Measurements from ENCODE around the gene RANBP17.
A peak's percentile ranks its signal among the peaks of the same experiment; 100 is the strongest.

RANBP17 gene

DNA sequence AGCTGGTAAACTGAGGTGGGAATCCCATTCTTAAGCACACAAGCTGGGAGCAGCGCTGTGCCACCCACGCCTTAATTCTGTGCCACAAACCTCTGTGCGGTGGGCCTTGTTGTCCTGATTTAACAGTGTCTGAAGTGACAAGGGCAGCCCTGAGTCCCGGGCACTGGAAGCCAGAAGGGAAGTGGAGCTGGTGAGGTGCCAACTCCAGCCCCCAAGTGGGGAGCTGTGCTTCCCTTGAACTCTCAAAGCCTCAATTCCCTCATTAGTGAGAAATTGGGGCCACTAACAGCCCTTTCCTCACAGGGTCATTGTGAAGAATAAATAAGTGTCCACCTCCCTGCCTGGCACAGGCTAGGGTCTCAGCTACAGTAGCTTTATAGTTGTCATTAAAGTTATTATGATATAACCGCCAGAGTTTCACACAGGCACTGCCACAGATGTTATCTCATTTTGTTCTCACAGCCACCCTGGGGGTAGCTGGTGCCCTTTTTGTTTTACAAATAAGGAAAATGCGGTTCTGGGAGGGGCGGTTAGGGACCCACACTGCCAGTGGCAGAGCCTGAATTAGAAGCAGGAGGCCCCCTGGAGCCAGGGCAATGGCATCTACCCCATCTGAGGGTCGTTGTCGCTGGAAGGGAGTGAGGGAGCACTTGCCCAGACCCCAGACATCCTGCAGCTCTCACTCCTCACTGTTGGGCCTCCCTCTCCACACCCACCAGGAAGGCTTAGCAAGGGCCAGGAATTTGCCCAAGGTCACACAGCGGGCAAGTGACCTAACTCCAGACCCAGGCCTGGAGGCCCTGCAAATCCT is 445.2 kb downstream of the RANBP17 start:
- no peak for DNase-seq

DNA sequence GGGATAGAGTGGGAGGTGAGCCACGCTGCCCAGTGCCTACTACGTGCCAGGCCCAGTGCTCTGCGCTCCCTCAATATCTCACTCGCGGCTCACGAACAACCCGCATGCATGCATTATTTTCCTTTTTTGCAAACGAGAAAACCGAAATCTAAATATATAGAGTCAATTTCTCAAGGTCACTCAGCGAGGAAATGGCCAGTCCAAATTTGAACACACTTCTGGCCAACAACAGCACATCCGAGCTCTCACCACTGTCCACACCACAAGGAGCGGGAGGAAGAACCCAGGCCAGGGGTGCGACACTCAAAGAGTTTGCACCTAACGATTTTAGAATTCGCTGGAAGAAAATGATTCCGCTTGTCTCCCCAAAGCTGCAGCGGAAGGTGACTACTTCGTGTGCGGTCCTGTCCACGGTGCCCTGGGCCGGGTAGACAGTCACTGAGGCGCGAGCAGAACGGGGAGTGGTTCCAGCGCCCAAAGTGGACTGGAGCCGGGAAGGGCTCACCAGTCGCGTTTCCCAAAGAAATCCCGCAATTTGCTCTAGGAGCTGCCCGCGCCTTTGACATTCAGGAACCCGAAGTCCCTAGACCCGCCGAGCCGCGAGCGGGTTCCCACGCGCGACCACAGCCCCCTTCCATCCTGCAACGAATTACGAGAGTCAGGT is 446.1 kb downstream of the RANBP17 start:
- DNase-seq = no peak

DNA sequence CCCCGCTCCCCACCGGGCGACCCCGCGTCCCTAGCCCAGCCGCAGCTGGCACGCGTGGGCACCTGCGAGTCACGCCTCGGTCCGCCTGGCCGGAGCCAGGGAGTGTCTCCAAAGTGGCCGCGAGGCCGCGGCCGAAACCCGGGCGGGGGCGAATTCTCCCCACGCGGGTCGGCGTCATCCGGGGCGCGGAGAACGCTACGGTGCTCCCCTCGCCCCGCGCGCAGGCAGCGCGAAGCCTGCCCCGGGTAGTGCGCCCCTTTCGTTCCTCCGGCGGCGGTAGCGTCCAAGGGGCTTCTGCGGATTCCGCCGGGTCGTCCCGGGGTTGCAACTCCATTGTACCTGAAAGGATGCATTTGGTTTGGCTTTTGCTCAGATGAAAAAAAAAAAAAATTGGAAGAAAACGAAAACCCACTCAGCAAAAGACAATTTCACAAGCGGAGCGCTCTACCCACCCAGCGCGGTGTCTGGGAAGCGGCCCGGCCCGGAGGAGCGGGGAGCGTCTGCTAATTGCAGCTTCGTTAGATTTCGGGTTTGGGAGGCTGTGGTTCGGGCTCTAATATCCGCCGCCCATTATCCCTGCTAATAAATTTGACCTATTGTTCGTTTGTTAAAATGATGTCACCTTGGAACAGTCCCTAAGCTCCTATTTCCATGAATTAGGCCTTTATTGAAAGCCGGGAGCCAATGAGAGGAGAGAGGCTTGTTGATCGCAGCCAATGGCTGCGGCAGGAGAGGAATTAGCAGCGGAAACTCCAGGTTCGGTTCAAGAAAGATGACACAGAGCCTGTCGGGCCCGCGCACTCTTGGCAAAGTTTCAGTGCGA is 446.8 kb downstream of the RANBP17 start, which contains the start of gene TLX3:
Gene TLX3, plus strand, starts transcription at position 796 of the 823 bp plus-strand sequence. CDS start 118 bp downstream, outside the sequence.
- DNase-seq = peak; percentile 92

DNA sequence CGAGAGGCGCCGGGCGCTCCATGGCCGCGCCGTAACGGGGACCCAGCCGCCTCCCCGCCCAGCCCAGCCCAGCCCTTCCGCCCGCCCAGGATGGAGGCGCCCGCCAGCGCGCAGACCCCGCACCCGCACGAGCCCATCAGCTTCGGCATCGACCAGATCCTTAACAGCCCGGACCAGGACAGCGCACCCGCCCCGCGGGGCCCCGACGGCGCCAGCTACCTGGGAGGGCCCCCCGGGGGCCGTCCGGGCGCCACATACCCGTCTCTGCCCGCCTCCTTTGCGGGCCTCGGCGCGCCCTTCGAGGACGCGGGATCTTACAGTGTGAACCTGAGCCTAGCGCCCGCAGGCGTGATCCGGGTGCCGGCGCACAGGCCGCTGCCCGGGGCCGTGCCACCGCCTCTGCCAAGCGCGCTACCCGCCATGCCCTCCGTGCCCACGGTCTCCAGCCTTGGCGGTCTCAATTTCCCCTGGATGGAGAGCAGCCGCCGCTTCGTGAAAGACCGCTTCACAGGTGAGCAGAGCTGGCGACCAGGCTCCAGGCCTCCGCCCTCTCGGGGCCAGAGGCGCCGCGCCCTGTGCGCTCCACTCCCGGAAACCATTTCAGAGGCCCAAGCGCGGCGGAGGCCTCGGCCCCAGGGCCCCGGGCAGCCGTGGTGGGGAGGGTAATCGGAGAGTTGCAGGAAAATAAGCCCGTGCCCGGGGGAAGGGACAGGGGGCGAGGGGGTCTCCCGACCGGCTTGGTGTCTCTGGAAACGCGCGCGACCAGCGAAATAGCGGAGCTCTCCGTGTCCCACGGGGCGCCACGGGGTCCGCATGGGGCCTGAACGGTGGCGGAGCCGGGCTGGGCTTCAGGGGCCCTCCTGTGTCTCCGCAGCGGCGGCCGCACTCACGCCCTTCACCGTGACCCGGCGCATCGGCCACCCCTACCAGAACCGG is 447.7 kb downstream of the RANBP17 start:
- DNase-seq = no peak

DNA sequence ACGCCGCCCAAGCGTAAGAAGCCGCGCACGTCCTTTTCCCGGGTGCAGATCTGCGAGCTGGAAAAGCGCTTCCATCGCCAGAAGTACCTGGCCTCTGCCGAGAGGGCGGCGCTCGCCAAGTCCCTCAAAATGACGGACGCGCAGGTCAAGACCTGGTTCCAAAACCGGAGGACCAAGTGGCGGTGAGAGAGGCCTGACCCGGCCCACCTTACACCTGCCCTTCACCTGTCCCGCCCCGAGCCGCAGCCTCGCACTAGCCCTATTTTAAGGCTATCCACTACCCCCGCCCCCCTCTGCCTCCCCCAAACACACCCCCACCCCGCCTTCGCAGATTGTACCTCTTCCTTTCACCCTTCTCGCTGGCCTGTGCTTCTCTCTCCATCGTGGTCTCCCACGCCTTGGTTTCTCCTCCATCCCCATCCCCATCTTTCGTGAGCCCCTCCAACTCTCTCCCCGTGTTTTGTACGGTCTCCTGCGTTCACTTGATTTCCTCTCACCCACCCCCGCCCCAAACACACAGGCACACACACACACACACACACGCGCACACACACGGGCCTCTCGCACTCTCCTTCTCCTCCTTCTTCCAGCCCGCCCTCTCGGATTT is 448.5 kb downstream of the RANBP17 start:
- peak; percentile 42 for DNase-seq

DNA sequence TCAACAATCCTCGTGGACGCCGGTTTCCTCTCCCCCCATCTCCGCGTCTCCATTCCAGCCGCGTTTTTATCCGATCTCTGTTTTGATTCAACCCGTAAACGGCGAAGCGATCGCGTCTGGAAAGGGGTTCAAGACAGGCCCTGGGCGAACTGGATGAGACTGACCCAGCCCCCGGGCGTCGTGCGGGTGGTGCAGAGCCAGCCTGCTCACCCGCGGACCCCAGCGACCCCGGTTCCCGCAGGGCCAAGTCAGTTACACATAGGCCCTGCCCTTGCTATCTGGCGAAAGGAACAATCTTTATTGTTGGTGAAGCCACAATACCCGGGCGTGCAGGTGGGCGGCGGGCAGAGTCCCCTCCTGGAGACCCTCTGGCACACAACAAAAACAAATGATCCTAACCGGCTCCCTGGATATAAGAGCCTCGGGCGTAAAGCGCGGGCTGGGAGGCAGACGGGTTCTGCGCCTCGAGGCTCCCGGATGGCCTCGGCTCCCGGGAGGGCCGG is 449.1 kb downstream of the RANBP17 start:
- DNase-seq = peak; percentile 41

DNA sequence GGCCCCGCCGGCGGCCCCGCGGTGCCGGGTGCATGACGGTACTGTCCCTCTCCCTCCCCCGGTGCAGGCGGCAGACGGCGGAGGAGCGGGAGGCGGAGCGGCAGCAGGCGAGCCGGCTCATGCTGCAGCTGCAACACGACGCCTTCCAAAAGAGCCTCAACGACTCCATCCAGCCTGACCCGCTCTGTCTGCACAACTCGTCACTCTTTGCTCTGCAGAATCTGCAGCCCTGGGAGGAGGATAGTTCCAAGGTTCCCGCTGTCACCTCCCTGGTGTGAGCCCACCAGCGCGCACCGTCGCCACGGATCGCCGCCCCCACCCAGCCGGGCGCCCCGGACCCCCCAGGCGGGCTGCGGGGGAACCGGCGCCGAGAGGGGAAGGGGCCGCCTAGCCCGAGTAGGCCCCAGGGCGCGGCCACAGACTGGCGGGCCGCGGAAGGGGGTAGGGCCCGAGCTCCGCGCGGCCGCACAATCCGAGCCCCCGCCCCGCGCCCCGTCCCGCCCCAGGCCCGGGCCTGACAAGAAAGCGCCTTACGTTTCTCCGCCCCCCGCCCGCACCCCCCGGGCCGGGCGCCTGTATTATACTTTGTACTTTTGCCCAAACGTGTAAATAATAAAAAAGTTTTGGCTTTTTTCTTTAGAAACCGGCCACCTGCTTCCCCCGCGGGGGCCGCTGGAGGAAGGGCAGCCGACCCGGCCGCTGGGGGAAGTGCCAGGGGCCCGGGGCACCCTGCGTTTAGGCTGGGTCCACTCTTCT is 449.7 kb downstream of the RANBP17 start:
- peak; percentile 25 for DNase-seq

DNA sequence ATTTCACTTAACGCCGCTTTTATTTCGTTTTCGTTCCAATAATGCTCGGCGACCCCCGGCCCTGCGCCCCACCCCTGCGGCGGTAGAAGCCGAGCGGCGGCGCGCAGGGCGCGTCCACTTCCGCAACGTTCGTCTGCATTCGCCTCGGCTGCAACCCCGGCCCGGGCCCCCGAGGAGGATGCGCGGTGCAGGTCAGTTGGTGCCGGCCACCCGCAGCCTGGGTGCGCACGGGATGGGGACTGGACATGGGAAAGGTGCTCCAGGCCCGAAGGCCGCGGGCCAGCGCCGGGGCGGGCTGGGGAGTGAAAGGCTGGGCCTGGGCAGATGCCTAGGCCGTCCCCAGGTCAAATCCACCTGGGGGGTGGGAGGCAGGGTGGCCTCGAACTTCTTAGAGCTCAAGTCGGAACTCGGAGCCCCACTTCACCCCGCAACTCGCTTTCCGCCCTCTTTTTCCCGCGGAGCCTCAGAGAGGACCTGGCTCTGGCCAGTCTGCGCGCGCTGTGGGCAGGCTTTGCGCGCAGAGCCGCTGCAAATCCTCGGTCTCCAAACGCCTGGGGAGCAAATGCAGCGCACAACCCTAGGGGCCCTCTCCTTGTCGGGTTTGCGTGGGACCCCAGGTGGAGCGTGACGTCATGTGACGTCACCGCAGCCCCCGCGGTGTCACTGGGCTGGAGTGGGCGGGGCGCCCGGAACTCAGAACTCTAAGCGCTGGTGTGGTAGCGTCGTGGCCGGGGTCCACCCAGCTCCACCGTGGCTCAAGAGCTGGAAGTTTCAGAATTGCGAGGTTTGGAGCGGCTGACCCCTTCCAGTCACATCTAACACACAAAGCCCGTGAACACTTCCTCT is 450.5 kb downstream of the RANBP17 start:
- no peak for DNase-seq

DNA sequence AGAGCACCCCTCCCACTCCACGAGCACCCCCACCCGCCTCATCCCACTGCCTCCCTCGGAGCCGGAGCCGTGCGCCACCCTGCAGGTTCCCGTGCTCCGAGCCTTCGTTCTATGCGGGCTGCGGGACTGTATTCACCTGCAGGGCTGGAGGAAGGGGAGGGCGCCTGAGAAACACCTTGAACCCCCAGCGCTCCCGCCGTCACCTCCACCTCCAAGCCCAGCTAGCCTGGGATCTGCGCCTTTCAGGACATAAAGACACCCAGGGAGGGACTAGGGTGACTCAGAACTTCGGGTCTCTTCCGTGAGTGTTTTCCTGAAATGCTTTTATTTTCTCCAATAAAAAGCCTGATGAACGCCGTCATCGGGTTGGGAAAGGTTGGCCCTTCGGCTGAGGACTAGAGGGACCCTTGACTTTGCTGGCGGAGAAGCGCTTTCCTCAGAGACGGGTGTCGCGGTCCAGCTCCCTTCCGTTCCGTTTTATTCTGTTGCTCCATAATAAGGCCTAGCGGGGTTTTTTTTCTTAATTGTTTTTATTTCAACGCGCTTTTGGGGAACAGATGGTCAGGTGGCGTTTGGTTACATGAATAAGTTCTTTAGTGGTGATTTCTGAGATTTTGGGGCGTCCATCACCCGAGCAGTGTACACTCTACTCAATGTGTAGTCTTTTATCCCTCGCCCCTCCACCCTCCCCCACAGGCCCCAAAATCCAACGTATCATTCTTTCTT is 451.8 kb downstream of the RANBP17 start:
- no peak for DNase-seq

DNA sequence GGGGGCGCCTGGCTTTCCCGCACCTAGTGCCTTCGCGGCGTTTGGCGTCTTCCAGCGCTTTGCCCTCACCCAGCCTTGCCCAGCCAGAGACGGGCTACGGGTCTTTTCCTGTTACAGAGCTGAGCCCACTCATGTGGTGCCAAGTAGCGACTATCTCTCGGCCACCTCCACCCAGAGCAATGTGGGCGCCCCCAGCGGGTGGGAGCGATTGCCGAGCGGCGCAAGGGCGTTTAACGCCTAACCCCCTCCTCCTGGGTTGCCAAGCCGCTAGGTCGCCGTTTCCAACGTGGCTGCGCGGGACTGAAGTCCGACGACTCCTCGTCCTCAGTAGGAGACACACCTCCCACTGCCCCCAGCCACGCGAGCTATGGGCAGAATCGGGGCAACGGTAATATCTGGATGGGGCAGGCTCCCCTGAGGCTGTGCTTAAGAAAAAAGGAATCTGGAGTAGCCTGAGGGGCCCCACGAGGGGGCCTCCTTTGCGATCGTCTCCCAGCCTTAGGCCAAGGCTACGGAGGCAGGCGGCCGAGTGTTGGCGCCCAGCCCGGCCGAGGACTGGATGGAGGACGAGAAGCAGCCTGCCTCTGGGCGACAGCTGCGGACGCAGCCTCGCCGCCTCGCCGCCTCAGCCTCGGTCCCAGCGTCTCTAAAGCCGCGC is 453.0 kb downstream of the RANBP17 start:
- DNase-seq = no peak

DNA sequence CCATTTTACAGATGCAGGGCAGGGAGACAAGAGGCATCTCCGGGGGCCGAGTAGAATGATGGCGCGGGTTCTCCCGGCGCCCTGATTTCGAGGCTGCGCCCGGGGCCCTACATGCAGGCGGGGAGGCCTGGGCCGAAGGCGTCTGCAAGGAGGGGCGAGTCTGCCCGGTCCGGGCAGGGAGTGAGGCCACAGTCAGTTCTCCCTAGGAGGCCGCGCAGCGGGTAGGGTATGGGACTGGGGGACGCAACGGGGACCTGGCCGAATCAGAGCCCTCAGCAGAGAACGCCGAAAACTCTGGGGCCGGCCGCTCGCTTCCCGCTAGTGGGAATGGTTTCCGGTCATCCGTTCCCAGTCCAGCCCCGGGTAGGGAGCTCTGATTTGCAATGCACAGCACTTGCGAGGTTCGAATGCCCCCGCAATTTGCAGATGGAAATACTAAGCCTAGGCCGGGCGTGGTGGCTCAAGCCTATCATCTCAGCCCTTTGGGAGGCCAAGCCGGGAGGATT is 453.6 kb downstream of the RANBP17 start:
- DNase-seq = no peak

DNA sequence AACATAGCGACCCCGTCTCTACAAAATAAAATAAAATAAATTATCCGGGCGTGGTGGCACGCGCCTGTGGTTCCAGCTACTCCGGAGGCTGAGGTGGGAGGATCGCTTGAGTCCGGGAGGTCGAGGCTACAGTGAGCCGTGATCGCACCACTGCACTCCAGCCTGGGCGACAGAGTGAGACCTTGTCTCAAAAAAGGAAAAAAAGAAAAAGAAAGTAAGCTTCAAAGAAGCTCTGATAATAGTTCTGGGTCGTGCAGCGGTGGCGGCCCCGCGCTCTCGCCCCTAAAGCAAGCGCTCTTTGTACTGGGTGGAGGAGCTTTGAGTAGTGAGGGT is 454.1 kb downstream of the RANBP17 start:
- DNase-seq = no peak

DNA sequence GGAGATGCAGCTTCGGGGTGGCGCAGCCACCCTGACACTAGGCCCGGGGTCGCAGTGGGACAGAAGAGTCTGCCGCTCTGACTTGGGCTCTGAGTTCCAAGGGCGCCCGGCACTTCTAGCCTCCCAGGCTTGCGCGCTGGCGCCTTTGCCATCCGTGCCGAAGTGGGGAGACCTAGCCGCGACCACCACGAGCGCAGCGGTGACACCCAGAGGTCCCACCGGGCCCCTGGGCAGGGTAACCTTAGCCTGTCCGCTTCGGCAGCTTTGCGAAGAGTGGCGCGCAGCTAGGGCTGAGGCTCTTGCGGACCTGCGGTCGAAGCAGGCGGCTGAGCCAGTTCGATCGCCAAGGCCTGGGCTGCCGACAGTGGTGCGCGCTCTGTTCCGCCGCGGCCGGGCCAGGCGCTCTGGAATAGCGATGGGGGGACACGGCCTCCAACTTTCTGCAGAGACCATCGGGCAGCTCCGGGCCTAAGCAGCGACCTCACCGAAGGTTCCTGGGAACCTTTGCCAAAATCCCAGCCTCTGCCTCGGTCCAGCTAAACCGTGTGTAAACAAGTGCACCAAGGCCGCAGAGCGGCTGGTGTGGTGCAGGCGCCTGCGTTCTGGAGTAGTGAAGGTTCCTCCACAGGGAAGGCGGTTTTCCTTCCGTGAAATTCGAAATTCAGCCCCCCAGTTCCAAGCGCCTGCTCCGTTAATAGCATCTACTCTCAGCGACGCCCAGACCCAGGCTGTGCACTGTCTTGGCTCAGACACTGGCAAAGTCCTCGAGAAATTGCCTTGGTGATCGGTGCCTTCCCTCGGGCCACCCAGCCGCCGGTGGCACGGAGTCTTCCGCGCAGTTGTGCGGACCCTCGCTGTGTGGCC is 454.7 kb downstream of the RANBP17 start:
- no peak for DNase-seq

DNA sequence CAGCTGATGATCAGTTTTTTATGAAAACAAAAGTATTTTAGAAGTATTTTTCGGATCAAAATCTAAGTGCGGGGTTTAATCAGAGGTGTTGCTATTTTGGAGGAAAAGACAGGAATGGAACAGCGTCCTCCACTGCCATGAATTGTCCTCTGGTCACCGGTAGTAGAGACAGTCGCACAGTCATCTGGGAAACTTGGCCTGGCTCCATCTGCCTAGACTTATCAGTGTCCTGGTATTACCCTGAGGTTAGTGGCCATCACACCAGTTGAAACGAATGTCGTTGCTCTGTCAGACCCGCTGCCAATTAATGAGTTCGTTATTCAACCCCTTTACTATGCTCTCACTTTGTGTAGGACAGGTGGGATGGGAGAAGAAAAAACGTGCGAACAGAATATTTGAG is 455.4 kb downstream of the RANBP17 start:
- no peak for DNase-seq

DNA sequence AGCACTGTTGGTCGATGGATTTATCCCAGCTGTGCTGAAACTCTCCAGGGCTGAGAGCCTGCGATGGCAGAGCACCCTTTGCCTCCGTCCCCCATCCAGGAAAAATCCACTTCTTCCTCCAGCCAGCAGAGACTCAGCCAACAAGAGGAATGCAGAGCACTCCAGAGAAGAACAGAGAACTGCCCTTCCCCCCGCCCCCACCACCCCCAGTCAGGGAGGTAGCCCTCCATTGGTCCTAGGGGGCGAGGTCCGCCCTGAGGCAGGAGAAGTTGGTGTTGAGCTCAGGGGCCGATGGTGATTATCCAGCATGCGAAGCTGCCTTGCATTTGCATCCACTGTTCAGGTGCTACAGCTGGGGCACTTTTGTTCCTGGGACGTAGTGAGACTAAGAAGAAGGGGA is 456.2 kb downstream of the RANBP17 start:
- no peak for DNase-seq

DNA sequence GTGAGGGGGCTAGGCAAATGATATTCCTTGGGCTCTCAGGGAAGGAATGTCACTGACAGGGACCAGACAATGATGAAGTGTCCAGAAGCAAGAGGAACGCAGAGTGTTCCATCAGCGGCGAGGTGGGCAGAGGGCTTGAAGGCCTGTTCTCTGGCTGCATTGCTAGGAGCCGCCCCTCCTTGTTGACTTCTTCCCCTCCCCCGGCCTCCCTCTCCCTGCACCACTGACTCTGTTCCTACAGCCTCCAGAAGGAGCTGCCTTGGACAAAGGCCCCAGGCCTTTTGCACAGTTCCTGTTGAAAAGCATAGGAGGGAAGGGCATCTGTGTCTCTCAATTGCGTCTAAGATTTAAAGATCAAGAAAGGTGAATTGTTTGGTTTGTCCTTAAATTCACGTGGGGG is 459.6 kb downstream of the RANBP17 start:
- no peak for DNase-seq

DNA sequence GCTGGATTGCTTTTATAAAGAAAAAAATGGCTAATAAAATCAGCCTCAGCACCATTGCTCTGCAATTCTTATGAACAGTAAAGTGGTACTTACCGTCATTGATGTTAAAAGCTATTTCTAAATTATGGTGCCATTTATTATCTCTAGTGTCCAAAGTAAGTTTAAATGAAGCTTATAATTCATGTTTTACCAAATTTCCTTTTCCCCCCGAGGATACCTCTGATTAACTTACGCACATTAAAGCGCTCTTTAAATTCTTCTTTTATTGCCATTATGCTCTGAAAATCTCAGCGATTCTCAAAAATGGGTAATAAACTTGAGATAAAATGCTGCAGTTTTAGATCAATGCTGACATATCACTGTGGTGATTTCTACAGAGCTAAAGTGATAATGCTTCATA is 460.7 kb downstream of the RANBP17 start:
- DNase-seq = no peak

DNA sequence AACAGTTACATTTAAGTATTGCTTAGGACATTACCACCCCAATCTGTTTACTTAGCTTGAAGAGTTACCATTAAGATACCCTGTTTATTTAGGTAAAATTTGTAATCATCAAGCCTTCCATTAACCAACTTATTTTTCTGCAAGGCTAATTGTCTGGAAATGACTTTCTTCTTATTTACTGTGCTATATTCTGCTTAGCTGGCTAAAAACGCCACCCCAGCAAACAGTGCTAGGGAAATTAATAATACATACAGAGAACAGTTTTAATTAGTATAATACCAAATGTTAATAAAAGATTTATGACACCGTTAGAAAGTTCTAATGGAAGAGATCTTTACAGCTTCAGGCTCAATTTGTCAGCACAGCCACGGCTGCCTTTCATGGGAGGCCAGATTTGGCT is 461.2 kb downstream of the RANBP17 start:
- no peak for DNase-seq

Data from DMS79 treated with DMSO at 0.1 percent for 48 hours (cell line).